ENCODE results near the gene GHRHR.

GHRHR gene

DNA sequence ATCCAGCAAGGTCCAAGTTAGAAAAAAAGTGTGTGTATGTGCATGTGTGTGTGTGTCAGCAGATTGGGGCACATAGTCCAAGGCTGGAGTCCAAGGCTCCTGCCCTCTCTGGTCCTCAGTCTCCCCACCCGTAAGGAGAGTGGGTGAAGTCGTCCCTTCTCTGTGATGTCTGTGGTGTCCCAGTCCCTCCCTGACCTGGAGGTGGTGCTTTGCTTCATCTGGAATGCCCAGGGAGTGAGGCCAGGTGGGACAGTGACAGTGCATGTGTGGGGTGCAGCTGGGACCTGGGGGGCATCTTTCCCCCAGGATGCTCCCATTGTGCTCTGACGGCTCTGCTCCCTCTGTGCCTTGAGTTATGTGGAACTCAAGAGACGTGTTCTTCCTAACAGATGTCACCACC lies 34.1 kb upstream of the GHRHR start:
- no peak for DNase-seq

- DNase-seq = no peak
Measured at GRCh38 chr7:30930621-30931020, 33.1 kb upstream of the GHRHR start.

DNA sequence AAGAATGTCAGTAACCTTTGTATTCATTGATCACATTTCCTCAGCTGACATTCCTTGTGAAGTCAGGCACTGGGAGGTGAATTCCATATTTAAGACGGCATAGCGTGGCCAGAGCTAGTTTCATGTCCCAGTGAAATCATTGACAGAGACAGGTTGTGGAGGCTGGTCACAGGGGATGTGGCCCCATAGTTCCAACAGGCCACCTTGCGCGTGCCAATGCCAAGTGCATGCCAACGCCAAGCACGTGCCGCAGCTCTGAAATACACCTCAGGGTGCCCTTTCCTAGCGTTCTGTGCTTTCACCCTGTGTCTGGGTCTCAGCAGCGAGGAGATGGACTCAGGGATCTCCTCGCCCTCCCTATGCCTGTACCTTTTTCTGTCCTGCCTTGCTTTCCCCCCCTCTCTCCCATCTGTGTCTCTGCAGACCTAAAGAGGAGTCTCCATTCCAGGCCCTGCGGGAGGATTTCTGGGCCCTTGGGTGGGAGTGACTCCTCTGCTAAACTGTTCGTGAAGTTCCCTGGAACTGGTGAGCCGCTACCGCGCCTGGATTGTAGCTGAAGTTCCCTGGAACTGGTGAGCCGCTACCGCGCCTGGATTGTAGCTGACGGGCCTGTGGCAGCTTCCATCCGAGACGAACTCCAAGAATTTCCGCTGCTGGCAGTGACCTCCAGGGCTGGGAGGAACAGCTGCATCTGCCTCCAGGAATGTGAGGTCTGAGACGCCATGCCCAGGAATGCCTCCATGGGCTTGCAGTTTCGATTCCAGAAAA lies 32.4 kb upstream of the GHRHR start:
- no peak for DNase-seq

DNA sequence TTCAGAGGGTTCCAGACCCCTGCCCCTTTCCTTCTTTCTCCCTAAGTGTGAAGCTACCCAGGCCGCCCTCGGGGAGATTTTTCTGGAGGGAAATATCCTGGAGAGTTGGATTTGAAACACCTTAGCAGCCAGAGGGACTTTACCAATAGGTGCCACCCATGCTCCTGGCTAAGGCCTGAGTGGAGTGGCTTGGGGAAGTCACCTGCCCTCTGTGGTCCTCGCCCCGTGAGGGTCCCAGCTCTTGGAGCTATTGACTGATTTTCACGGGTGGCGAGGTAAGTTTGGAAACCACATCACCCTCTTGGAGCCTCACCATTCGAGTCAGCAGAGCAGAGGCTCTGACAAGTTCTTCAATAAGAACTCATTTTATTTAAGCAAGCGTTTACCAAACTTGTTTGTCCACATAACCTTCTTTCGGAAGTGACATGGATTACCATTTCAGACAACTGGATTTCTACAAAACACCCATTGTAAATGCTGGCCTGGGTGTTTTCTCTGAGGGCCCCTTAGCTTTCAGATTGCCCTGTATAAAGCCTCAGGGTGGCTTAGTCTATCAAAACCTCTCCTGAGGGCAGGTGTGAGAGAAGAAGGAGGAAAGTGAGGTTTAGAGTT lies 31.7 kb upstream of the GHRHR start:
- no peak for DNase-seq

GRCh38 chr7:30932562-30932961 lies 31.2 kb upstream of the GHRHR start:
- DNase-seq = no peak

GRCh38 chr7:30933124-30933974 lies 30.4 kb upstream of the GHRHR start:
- DNase-seq = no peak

DNA sequence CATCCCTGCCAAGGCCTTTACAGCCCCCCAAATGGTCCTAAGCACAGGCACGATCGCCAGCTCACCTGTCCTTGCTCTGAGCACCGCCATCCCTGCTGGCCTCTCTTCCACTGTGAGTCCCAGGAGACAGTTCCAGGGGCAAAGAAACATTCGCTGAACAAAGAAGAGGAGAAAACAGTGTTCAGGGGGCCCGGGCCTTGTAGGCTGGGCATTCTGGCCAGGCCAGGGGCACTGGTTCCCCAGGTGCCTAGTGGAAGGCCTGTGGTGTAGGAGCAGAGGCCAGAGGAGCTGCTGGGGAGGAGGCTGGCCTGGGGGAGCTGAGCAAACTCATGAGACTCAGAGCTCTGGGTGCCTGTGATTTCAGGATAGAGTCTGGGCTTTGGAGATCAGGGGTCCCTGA lies 29.5 kb upstream of the GHRHR start:
- DNase-seq = no peak

DNA sequence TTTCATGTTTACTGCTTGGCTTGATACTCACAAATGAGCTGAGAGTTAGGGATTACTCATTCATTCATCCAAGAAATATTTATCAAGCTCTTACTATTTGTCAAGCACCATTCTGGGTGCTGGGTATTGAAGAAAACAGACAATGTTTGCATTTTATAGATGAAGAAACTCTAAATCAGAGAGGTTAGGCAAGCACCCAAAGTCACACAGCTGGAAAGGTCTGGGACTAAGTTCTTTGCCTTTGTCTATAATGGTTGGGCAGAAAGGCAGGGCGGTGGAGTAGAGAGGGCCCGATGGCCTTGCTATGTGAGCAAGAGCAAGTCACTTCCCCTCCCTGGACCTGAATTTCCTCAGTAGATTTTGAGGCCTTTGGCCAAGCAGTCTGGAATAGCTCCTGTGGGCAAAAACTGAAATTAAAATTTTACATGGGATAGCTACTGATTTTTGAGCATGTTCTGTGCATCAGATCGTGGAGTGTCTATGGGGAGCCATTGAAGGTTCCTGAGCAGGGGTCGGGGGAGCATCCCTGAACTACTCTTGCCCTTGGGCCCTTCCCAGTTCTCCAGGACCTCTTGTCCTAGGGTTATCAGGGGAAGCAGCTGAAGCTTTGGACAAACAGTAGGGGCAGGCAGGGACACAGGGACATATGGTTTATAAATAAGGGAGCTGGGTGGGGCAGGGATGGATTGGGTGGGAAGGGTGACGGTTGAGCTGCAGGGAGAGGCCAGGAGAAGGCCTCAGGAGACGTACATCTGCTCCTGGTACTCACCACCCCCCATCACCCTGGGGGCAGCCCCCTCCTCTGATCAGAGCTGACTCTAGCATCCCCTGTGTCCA lies 28.8 kb upstream of the GHRHR start:
- DNase-seq = no peak

GRCh38 chr7:30935569-30935877 lies 28.2 kb upstream of the GHRHR start:
- DNase-seq = no peak

- DNase-seq = no peak
Measured at GRCh38 chr7:30936650-30937245, 27.0 kb upstream of the GHRHR start.

DNA sequence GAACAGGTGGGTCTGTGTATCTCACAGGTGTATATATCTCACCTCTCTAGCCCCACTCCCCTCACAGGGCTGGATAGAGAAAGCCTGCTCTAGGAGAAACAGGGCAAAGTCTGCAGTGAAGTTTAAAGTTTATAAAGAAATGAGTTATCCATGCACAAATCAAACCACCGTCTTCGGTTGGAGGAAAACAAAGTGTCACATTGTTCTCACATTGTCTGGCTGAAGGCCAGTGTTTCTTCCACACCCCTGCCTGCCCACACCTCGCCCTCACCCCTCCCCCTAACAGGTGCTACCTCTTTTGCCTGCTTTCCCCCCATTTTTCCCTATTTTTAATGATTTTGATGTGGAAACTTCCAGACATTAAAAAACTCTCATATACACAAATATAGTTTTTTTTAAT lies 26.3 kb upstream of the GHRHR start:
- DNase-seq = no peak

DNA sequence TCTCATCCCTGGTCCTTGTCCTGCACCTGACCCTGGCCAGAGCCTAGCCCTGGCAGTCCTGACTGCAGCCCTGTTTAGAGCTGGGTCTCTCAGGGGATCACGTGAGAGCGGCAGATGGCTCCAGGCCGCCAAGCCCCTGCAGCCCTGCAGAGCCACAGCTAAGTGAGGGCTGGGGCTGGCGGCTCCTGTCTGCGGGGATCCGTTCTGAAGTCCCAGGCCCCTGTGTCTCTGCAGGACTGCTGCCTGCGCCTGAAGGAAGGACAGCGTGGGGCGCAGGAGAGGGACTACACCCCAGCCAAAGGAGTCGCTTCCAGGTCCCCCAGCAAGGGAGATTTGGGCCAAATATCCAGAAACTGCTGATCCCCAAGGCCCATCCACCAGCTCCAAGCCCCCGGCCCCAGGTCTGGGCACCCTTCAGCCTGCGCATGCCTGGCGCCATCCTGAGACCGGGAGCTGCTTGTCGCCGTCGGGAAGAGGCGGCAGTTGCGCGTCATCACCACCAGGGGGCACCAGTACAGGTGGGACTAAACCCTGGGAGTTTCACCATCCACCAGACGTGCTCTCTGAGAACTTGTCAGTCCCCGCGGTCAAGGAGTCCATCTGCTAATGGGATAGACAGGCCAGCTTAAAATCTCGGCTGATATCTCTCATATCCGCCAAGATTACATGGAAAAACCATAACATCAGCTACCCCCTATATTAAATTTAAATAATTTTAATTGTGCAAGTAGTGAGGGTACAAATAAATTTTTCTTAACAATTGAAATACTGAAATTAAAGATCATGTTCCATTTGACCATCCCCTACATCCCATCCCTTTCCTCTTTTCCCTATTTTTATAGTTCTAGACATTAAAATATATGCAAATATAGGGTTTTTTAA lies 25.1 kb upstream of the GHRHR start:
- DNase-seq = peak; percentile 75

DNA sequence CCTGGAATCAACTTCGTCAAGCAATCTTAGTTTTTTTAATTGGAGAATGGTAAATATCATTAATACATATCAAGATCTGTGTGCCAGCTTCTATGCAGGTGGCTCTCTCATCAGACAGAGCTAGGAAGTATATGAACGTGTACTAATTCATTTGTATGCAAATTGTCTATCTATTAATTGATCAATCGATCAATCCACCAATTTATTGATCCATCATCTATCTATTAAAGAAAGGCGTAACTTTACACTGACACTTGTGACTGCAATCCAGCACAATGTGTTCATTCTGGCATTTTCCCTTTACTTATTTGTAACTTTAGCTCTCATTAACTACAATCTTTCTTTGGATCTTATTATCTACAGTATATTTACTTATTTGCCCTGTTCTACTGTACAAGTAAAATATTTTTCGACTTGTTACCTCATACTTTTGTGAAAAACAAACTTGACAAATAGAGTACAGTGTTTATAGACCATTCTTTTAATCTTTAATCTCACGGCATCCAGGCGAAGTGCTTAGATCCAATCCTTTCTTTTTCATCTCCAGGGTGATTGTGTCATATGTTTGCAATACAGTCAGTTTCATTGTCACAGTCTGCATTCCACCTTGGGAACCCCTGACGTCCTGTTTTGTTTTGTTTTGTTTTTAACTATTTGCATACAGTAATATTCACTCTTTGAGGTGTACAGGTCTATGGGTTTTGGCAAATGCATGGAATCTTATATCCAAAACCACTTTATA lies 22.0 kb upstream of the GHRHR start:
- no peak for DNase-seq

GRCh38 chr7:30950197-30950596 lies 13.6 kb upstream of the GHRHR start:
- DNase-seq = no peak

- DNase-seq = no peak
Measured at GRCh38 chr7:30954914-30955313, 8.8 kb upstream of the GHRHR start.

DNA sequence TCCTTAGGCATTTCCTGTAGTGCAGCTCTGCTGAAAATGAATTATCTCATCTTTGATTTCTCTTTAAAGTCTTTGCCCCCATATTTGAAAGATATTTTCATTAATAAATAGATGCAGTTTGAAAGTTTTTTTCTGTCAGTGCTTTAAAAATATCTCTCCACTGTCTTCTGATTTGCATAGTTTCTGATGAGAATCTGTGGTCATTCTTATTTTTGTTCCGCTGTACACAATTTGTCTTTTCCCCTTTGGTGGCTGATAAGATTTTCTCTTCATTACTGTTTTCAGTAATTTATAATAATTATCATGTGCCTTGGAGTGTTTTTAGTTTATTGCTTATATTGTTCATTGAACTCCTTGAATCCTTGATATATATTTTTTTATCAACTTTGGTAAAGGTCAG lies 7.0 kb upstream of the GHRHR start:
- no peak for DNase-seq

DNA sequence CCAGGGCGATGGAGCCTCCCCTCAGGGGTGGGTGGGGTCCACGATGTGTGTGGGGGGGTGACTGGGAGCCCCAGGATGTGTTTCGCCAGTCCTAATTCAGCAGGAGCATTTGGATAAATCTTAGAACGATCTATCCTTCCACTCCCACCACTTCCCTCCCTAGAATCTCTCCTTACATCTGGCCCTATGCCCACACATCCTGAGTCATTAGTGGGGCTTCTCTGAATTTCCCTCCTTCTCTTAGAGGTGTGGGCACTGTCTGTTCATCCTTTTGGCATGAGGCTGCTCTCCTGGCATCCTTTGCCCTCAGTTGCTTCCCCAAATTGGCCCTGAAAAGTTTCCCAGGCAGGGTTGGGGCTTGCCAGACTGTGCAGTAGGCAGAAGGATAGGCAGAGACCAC lies 1.6 kb downstream of the GHRHR start:
- DNase-seq = no peak

DNA sequence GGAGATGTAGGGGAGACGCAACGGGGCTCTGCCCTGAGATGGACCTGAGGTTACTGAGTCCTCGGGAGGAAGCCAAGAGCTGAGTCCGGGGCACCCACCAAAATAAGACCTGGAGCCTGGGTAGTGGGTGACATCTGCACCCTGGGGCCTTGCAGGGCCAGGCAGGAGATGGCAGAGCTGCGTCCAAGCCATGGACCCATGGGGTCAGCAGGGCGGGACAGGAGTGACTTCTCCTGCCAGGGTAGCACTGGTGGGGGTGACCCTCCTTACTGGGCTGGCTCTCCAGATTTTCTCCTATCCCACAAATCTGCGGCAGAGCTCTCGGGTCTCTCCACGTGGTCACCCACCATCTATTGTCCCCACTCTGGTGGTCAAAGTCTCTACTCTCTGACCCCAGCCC lies 2.1 kb downstream of the GHRHR start:
- DNase-seq = no peak

DNA sequence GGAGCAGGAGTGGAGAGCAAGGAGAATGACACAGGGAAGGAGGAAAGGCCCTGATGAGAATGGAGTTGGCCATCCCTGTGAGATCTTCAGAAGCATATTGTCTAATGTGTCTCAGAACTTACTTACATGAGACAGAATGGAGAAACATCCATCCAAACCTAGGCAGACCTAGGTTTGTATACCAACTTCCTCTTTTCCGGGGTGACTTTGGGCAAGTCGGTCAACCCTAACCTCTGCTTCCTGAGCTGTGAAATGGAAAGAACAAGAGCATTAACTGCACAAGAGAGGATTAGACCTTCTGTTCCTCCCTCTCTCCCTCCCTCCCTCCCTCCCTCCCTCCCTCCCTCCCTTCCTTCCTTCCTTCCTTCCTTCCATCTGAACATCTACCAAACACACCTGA lies 4.5 kb downstream of the GHRHR start:
- no peak for DNase-seq

DNA sequence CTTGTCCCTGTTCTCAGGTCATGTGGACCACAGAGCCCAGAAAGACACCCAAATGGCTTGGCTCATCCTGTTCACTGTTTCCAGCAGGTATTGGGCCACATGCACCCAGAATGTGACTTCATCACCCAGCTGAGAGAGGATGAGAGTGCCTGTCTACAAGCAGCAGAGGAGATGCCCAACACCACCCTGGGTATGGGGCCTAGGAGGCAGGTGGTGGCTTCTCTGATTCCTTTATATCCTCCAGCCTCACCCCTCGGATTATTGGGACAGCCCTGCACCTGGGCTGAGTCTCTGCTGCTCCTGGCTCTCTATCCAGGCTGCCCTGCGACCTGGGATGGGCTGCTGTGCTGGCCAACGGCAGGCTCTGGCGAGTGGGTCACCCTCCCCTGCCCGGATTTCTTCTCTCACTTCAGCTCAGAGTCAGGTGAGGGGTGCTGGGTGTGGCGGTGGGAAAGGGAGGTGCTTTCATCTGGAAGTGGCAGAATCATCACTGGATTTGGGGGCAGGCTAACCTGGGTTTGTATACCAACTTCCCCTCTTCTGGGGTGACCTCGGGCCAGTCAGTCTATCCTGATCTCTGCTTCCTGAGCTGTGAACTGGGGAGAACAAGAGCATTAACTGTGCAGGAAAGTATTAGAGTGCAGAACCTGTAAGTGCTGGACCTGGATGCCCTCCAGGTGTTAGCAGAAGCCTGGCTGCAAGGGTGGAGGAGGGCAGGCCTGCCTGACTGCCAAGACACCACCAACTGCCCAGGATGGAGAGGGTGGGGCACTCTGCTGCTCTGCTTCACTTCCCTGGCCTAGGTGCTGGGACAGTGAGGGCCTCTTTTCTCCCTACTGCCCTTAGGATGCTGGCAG lies 5.2 kb downstream of the GHRHR start:
- no peak for DNase-seq
